Medulla oblongata (tissue), 1 donor: ENCODE data around the gene HYAL3.
"Not testable (repeated sequence)": the region's sequence is repeated elsewhere in the genome, so short reads cannot be mapped to it uniquely, and the experiment has no call there.

ENCODE experiments used
- DNase-seq: peaks from one replicate; pipeline ENCODE4 v3.0.0-alpha.2; 2015; ENCODE audit errors: extremely low spot score

HYAL3 gene

DNA sequence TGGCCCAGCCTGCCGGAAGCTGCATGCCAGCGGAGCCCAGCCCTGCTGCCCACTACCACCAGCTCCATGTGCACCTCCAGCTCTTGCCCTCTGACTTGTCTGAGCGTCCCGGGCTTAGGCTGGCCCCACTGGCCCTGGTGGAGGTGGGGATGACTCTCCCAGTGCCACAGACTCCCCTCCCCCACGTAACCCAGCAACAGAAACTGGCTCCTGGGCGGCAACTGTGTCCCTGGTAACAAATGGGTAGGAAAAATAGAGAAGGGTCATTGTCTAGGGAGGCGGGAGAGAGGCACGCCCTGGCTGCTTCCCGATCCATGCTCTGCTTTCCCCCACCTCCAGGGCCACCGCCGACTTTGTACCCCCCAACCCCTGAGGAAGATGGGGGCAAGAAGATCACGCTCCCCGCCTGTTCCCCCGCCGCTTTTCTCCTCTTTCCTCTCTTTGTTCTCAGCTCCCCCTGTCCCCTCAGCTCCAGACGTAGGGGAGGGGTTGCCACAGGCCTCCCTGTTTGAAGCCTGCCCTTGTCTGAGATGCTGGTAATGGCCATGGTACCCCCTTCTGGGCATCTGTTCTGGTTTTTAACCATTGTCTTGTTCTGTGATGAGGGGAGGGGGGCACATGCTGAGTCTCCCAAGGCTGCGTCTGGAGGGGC, 41.0 kb downstream of the HYAL3 start:
- no peak for DNase-seq

DNA sequence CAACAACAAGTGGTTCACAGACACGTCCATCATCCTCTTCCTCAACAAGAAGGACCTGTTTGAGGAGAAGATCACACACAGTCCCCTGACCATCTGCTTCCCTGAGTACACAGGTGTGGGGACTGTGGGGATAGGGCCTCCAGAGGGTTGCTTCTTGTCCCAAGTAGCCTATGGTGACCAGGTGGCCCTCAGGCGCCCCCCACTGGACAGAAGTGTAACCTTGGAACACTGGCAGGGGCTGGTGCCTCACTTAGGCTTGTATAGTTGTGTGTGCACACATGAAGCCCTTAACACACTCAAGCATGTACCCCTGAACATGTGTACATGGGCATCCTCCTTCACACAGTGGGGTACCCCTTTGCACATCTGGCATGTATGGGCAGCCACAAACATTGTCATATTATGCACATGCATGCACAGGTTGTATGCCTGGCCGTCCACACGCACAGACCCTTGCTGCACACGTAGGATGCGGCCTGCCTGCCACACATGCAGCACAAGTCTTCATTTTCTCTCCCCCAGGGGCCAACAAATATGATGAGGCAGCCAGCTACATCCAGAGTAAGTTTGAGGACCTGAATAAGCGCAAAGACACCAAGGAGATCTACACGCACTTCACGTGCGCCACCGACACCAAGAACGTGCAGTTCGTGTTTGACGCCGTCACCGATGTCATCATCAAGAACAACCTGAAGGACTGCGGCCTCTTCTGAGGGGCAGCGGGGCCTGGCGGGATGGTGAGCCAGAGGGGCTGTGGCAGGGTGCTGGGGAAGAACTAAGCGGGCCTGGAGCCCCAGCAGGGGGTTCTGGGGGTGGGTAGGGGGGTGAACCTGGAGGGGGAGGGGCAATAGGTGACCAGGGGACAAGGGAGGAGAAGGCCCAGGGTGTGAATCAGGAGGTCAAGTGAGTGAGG, 42.0 kb downstream of the HYAL3 start:
- no peak for DNase-seq

DNA sequence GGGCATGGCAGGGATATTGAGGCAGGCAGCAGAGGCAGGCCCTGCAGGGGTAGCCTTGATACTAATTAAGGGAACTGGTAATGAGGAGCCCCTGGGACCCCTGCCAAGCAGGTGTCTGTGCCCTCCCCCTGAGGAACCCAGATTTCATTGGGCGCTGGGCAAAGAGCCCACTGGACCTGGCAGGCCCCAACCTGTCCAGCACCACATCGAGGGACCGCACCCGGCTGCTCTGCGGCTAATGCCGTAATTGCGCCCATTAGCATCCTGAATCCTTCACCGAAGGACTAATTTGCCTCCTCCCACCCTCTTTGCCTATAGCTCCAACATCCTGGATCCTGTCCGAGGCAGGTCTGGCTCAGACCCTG, 44.0 kb downstream of the HYAL3 start:
- no peak for DNase-seq

DNA sequence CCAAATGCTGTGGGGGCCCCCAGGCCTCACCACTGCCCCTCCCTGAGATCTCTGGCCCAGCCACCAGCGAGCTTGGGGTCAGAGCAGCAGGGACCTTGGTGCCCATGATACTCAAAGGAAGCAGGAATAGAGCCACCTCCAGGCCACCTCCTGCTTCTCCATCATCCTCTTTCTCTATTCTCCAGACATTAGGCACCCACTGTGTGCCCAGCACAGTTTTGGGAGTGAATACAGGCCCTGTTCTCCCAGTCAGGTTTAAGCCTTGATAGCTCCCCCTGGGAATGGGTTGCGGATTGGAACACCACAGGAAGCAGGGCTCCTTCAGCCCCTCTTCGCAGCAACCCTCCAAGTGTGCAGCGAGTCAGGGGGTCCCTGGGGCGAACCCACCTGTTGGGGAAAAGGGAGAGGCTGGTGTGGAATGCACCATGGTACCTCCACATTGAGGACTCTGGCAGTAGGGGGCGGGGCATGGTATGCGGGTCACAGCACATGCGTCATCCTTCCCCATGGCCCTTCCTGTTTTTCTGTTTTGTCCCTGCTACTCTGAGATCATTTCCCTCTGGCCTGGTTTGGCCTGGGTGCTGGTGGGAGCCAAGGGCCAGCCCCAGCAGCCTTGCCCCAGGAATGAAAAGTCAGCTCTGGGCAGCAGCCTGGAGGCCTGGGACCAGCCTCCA, 44.5 kb downstream of the HYAL3 start:
- DNase-seq, result no peak

DNA sequence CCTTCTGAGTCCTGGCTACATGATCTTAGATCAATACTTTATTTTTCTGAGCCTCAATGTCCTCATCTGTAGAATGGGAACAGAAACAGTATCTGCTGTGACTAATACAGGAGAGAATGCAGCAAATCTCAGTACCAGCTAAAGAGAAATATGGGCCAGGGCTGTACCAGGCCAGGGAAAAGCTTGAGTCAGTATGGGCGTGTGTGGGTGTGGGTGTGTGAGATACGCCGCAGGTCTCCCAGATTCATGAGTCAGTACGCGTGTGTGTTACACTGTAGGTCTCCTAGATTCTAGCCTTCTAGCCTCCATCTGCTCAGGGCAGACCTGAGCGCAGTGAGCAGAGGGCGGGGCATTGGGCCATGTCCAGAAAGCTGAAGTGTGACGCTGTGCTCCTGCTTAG, 48.0 kb downstream of the HYAL3 start:
- DNase-seq, result no peak

DNA sequence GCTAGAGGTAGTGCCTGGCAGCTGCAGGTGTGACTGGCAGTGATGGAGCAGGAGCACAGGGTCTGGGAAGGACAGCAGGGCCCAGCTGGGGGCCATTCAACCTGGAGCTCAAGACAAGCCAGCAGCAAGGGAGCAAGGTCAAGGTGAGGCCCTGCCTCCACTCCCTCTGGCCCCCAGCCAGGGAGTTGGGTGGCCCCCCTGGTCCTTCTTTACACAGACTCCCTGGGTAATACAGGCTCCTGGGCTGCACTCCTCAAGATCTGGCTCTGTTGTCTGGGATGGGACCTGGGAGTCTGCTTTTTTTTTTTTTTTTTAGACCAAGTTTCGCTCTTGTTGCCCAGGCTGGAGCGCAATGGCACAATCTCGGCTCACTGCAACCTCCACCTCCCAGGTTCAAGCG, 48.7 kb downstream of the HYAL3 start:
- DNase-seq, result no peak

DNA sequence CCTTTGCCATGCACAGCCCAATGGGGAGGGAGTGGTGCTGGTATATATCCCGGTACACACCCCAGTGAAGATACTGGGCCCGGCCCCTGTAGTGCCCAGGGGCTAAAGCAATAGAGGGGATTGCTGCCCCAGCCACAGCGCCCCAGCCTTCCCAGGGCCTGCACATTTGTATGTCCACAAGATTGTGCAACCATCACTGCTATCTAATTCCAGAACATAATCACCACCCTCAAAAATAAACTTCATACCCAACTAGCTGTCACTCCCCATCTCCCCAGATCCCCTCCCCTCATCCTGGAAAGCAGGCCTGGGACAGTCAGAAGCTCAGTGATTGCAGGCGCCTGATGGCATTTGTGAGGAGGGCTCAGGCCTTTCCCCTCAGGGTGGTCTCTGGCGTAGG, 49.7 kb downstream of the HYAL3 start:
- no peak for DNase-seq

DNA sequence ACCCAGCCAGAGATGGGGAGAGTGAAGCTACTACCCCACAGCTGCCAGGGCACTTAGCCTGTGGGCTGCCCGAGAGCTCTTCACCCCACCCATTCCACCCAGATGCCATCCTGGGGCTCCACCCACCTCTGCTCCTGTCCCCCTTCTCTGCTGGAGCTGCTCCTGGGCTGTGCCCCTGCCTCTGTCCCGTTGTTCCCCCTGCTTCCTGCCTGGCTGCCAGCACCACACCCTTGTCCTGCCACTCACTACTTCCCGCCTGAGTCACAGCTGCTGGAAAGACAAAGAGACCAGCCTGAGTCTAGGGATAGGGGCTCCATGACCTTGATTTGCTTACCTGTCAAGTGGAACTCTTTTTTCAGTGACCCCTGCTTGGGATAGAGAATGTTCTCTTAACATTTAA, 50.8 kb downstream of the HYAL3 start:
- DNase-seq, result no peak

DNA sequence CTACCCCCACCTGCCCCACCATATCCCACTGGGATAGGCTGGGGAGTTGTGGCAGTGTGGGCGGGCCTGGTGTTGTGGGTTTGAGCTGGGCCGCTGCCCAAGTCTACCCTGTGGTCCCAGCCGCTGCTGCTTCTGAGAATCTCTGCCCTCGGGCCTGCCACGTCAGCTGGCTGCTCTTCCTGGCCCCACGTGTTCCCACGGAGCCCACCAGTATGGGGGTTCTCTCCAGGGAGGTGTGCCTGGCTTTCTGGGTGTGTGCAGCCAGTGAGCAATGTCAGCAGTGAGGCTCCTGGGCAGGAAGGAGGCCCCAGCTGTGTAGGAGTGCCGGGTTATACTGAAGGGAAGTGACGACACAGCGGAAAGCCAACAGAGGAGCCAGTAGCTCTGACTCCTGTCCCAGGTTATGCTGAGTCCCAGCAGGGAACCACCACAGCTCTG, 52.7 kb downstream of the HYAL3 start:
- no peak for DNase-seq

DNA sequence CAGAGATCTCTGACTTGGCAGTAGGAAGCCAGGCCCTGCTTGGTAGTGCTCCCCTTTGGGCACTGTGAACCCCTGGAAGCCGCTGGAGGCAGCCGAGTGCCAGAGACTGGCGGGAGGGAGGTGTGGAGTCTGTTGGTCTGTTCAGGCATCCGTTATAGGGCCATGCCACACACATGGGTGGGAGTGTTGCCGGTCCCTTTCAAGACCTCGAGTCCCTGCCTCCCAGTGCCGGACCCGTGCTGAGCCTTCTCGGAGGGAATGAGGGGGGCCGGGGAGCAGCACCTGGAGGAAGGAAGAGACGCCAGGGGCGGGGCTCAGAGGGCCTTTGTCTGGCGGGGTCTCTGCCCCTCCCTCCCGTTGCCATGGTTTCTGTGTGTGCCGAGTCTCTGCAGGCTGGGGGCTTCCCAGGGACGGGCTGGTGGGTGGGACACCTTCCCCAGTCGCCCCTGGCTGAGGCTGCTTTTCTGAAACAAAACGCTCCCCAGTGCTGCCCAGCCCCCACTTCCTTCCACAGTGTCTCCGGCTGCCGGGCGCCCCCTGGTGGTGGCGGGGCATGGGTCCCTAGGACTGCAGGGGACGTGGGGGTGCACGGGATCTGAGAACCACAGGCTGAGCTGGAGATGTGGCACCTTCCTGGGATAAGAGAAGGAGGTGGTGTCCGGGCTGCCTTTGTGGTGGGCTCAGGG, 53.2 kb downstream of the HYAL3 start:
- DNase-seq, result peak; percentile 92

DNA sequence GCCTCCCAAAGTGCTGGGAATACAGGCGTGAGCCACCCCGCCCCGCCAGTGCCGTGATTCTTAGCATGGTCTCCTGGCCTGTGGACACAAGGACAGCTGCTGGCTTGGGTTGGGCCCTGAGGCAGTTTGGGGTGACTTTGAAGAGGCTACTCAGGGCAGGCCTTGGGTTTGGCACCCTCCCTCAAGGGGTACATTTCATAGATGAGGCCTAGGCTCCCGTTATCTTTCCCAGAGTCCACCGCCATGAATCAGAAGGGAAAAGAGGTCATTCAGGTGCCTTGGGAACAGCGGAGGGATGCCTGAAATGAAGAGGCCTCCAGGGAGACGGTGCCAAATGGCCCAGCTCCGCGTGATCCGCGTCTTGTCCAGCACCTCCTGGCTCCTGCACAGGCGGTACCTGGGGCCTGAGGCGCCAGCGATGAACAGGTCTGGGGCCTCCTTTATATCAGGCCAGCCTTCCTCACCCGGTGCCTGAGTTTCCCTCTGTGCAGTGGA, 53.9 kb downstream of the HYAL3 start:
- no peak for DNase-seq

DNA sequence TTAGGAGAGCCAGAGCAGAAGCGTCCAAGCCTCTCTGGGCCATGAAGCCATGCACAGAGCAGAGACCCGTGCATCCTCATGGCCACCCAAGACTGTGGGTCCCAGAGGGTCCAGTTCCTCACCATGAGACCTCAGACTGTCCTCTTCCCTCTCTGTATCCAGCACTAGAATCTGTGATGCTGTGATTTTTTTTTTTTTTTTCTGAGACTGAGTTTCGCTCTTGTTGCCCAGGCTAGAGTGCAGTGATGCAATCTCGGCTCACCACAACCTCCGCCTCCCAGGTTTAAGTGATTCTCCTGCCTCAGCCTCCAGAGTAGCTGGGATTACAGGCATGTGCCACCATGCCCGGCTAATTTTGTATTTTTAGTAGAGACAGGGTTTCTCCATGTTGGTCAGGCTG, 54.4 kb downstream of the HYAL3 start:
- DNase-seq, result not testable (repeated sequence)

DNA sequence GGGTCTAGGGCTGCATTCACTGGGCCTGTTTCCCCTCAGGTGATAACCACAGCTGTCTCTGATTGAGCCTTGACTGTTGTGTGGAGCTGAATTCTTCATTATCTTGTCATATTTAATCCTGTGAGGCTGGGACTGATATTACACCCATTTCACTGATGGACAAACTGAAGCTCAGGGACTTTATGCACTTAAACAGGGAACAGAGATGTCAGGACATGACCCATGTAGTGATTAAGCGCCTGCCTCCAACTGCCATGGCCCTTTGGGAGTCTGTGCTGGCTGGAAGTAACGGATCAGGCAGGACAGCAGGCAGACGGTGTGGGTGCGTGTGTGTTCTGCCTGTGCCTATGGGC, 55.7 kb downstream of the HYAL3 start:
- no peak for DNase-seq

DNA sequence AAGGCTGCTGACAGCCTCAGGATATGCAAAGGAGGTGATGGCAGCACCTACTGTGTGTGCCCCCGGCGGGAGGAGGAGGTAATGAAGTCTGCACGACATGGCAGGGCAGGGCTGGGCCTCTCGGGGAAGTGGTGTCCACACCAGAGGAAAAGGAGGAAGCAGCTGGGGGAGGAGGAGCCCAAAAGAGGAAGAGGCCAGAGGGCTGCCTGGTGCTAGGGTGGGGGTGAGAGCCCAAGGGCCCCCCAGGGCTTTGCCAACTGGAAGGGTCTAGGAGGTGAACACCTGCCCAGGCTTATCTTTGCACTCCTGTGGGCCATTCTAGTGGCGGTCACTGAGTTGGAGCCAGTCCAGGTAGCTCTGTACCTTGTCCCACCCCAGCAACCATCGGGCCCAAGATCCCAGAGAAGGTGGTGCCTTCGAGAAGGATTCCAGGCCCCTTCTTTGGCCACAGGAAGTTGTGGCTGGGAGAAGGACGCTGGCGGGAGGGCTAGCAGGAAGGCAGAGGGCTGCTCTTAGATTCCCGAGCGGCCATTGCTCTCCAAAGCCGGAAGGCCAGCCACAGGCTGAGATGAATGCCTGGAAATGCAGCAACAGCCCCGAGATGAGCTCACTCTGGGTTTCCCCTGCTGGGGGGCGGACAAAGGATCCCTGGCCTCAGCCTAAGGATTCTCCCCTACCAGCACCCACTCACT, 56.2 kb downstream of the HYAL3 start:
- DNase-seq, result peak; percentile 82
